IMR-90 (cell line): ENCODE data around the gene PACS1. TPM values are rescaled to one million over a fixed set of nuclear protein-coding genes. Genes with fewer than 3 reads are reported as not detected.

ENCODE experiments used
- ATAC-seq: fragments of 200-7000 bp; cut with Tn5 transposase; 2 replicates; pipeline ENCODE4 v1.9.1; 2020; ENCODE audit warnings: low read depth, mild to moderate bottlenecking, moderate library complexity
- BruUV-seq: library from RNA; stranded (reverse); fragments of 400-500 nt; replicated peaks from 2 replicates; lab custom pipeline; 2021; lab: Mats Ljungman, UMichigan
- CTCF ChIA-PET: fragments of 300-600 bp; formaldehyde crosslinking; extraction: SDS; loops from one replicate; lab custom pipeline; 2021; ENCODE audit warnings: antibody characterized with exemption; lab: Yijun Ruan, JAX
- POLR2A ChIA-PET: fragments of 300-600 bp; sonication (Branson Sonifier 250); formaldehyde crosslinking; loops from one replicate; lab custom pipeline; 2022; ENCODE audit warnings: antibody characterized with exemption; ENCODE audit not compliant: unreplicated experiment; lab: Charles Lee
- DNase-seq: peaks from one replicate; pipeline ENCODE4 v3.0.0; 2013
- H2AFZ ChIP-seq: replicated peaks from 2 replicates; pipeline ENCODE3; 2013; ENCODE audit warnings: low read length, mild to moderate bottlenecking; ENCODE audit not compliant: poor library complexity
- H2AK5ac ChIP-seq: 2 replicates; pipeline ENCODE4 v1.6.1; 2013; ENCODE audit warnings: low read depth, low read length, inconsistent platforms
- H2AK9ac ChIP-seq: replicated peaks from 2 replicates; pipeline ENCODE3; 2013; ENCODE audit warnings: mild to moderate bottlenecking, low read depth, low read length, moderate library complexity; ENCODE audit not compliant: poor library complexity
- H2BK120ac ChIP-seq: 2 replicates; pipeline ENCODE4 v1.6.1; 2013; ENCODE audit warnings: low read depth, low read length, inconsistent platforms
- H2BK15ac ChIP-seq: 3 replicates; pipeline ENCODE4 v1.6.1; 2013; ENCODE audit warnings: low read depth, low read length, inconsistent platforms
- H2BK20ac ChIP-seq: 2 replicates; pipeline ENCODE4 v1.6.1; 2013; ENCODE audit warnings: low read depth, mild to moderate bottlenecking, inconsistent platforms, low read length, moderate library complexity
- H2BK5ac ChIP-seq: 2 replicates; pipeline ENCODE4 v1.6.1; 2013; ENCODE audit warnings: mild to moderate bottlenecking, low read depth, low read length, inconsistent platforms; ENCODE audit not compliant: poor library complexity, severe bottlenecking
- H3K14ac ChIP-seq: replicated peaks from 2 replicates; pipeline ENCODE4 v1.6.1; 2013; ENCODE audit warnings: low read depth, low read length, inconsistent platforms
- H3K18ac ChIP-seq: 2 replicates; pipeline ENCODE4 v1.6.1; 2013; ENCODE audit warnings: low read depth, low read length, control low read depth
- H3K23ac ChIP-seq: 2 replicates; pipeline ENCODE4 v1.6.1; 2013; ENCODE audit warnings: low read depth, low read length, inconsistent platforms
- H3K27ac ChIP-seq: 2 replicates; pipeline ENCODE4 v1.5.1; 2013; ENCODE audit warnings: mild to moderate bottlenecking, control low read depth, low read length; ENCODE audit not compliant: insufficient read depth
- H3K27me3 ChIP-seq: 2 replicates; pipeline ENCODE4 v1.6.1; 2013; ENCODE audit warnings: low read length; ENCODE audit not compliant: control insufficient read depth, insufficient read depth
- H3K36me3 ChIP-seq: 2 replicates; pipeline ENCODE4 v1.6.1; 2013; ENCODE audit warnings: low read length, mixed read lengths; ENCODE audit not compliant: control insufficient read depth, insufficient read depth
- H3K4ac ChIP-seq: 2 replicates; pipeline ENCODE4 v1.6.1; 2013; ENCODE audit warnings: low read depth, low read length, inconsistent platforms
- H3K4me1 ChIP-seq: 2 replicates; pipeline ENCODE4 v1.6.1; 2013; ENCODE audit warnings: low read length, mixed read lengths; ENCODE audit not compliant: control insufficient read depth, insufficient read depth
- H3K4me2 ChIP-seq: 2 replicates; pipeline ENCODE4 v1.6.1; 2013; ENCODE audit warnings: low read depth, mild to moderate bottlenecking, control low read depth, low read length, moderate library complexity
- H3K4me3 ChIP-seq: 2 replicates; pipeline ENCODE4 v1.5.1; 2013; ENCODE audit warnings: low read depth, mild to moderate bottlenecking, control low read depth, low read length, moderate library complexity; ENCODE audit not compliant: insufficient read depth
- H3K56ac ChIP-seq: 2 replicates; pipeline ENCODE4 v1.6.1; 2013; ENCODE audit warnings: low read length, inconsistent platforms; ENCODE audit not compliant: insufficient read depth; ENCODE audit errors: extremely low read depth
- H3K79me1 ChIP-seq, 2 experiments: 2 replicates each; pipeline ENCODE4 v1.6.1; 2013; ENCODE audit warnings: low read length in 2 of 2, inconsistent platforms in 1 of 2, low read depth in 1 of 2
- H3K9ac ChIP-seq: 2 replicates; pipeline ENCODE4 v1.6.1; 2013; ENCODE audit warnings: low read depth, low read length, control low read depth
- H3K9me1 ChIP-seq: 2 replicates; pipeline ENCODE4 v1.6.1; 2013; ENCODE audit warnings: low read length, inconsistent platforms; ENCODE audit not compliant: insufficient read depth
- H3K9me3 ChIP-seq: 2 replicates; pipeline ENCODE4 v1.6.1; 2013; ENCODE audit warnings: low read length; ENCODE audit not compliant: control insufficient read depth, insufficient read depth
- H4K20me1 ChIP-seq: 2 replicates; pipeline ENCODE4 v1.6.1; 2013; ENCODE audit warnings: low read length, inconsistent platforms; ENCODE audit not compliant: insufficient read depth
- H4K5ac ChIP-seq: 2 replicates; pipeline ENCODE4 v1.6.1; 2013; ENCODE audit warnings: mild to moderate bottlenecking, low read depth, low read length, control low read depth
- H4K8ac ChIP-seq, 2 experiments: 2 replicates each; pipeline ENCODE4 v1.6.1; 2013; ENCODE audit warnings: low read depth in 2 of 2, low read length in 2 of 2, control low read depth in 1 of 2, inconsistent platforms in 1 of 2
- H4K91ac ChIP-seq: 2 replicates; pipeline ENCODE4 v1.6.1; 2013; ENCODE audit warnings: low read depth, low read length, inconsistent platforms; ENCODE audit not compliant: insufficient read depth
- CEBPB ChIP-seq: IDR thresholded peaks from 2 replicates; pipeline ENCODE4 v1.6.1; 2012; ENCODE audit warnings: low read depth, low read length, improper control_type of control experiment
- FOS ChIP-seq: fragments of 150-350 bp; IDR thresholded peaks from 2 replicates; pipeline ENCODE4 v1.6.1; 2016; ENCODE audit warnings: low read depth, low read length
- MXI1 ChIP-seq: IDR thresholded peaks from 2 replicates; pipeline ENCODE4 v1.6.1; 2012; ENCODE audit warnings: low read depth, mild to moderate bottlenecking, low read length, moderate library complexity, borderline replicate concordance
- POLR2A ChIP-seq: IDR thresholded peaks from 2 replicates; pipeline ENCODE4 v1.6.1; 2012; ENCODE audit warnings: mild to moderate bottlenecking, low read depth, low read length
- RAD21 ChIP-seq: IDR thresholded peaks from 2 replicates; pipeline ENCODE4 v1.6.1; 2012; ENCODE audit warnings: low read length, improper control_type of control experiment
- RCOR1 ChIP-seq: IDR thresholded peaks from 2 replicates; pipeline ENCODE4 v1.6.1; 2012; ENCODE audit warnings: mild to moderate bottlenecking, low read length, improper control_type of control experiment; ENCODE audit not compliant: insufficient replicate concordance
- RFX5 ChIP-seq: IDR thresholded peaks from 2 replicates; pipeline ENCODE4 v1.8.0; 2012; ENCODE audit warnings: low read depth, mild to moderate bottlenecking, low read length, moderate library complexity
- WGBS, 2 experiments: methylation state at CpG; one replicate each; pipeline versions ENCODE4 v1.1.5 to v1.1.7; 2013; ENCODE audit warnings: missing lambda C conversion rate in 2 of 2; ENCODE audit not compliant: insufficient read length in 1 of 2; ENCODE audit errors: extremely low coverage in 2 of 2; 5-methylcytosine and 5-hydroxymethylcytosine counted together
- dilution Hi-C: fragments of 300-500 bp; cut with HindIII; formaldehyde crosslinking; loops from one replicate; pipeline ENCODE4 v1.14.3; 2018; ENCODE audit warnings: low sequenced_read_pairs; ENCODE audit not compliant: unreplicated experiment
- in situ Hi-C: fragments of 300-500 bp; cut with MboI; formaldehyde crosslinking; loops from 3 replicates; pipeline ENCODE4 v1.14.3; 2019; ENCODE audit warnings: low sequenced_read_pairs, inconsistent platforms, mixed read lengths
- intact Hi-C: fragments of 100-400 bp; cut with micrococcal nuclease; formaldehyde crosslinking; loops from 2 replicates; pipeline ENCODE4 v1.10.0; 2022
- polyA plus RNA-seq, 3 experiments: library from polyadenylated mRNA; depleted of rRNA; stranded (reverse); fragments of >200 nt; gene quantifications; 2 replicates each; pipeline ENCODE4 v1.2.3, GENCODE V29; 2012; ENCODE audit warnings: low replicate concordance in 1 of 3
- total RNA-seq: library from RNA; depleted of rRNA; stranded (reverse); fragments of >200 nt; gene quantifications from 2 replicates; pipeline ENCODE4 v1.2.3, GENCODE V29; 2012

PACS1 gene
- total and polyA plus RNA-seq, 2 of the 4 experiments (the other 2 are of a cell fraction): 7.3 to 32.0 TPM

DNA sequence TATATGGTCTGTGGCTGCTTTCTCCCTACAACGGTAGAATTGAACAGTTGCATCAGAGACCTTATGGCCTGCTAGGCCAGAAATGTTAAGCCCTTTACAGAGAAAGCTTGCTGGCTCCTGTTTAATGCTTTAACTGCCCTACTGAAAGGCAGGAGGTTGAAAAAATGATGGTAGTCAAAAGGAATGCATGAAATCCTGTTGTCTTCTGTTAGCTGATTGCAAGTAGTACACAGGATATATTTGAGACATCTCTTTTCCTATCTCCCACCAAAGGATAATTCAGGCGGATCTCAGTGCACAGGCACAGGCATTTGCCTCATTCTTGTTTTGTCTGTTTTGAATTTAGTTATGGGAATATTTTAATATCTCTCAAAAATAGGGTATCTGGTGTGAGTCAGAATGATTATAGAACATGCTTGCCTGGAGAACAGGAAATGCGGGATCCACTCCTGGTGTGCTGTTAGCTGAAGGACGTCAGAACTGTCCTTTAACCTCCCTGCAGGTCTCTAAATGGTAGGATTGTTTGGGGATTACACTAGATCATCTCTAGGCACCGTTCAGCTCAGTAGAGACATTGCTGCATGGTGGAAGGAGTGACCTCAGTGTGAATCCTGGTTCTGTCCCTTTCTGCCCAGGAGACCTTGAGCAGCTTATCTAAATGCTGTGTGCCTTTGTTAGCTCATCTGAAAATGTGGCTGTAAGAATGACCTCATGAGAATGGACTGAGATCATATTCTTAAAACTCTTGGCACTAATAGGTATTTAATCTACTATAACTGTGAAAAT lies 49.5 kb downstream of the PACS1 start:
- H3K4ac ChIP-seq: peak overlapping the region; percentile 97
- no TSS peak for BruUV-seq
- no peaks in the 10 kb centered on the region for H3K9me3 ChIP-seq
- H3K4me2 ChIP-seq: peak overlapping the region; percentile 36
- H4K8ac ChIP-seq: peak overlapping the region; percentile 23 to 68
- 0% methylated on average over 1 of the region's 5 CpGs; no CpG with 5 or more reads in 1 of the 2 experiments for WGBS, 2 experiments
- H2BK120ac ChIP-seq: peak overlapping the region; percentile 90
- peak overlapping the region; percentile 15; the same call in 1 of the 2 replicates for H3K9ac ChIP-seq
- peak overlapping the region; percentile 37 for H3K56ac ChIP-seq
- CTCF ChIA-PET: interaction anchor here (0.5 to 1.0 kb wide), 2 partner anchors 34 to 51 kb away, joined by 3 read pairs; no protein-coding TSS in a partner anchor
- H2AK9ac ChIP-seq: peak overlapping the region; percentile 68
- H3K4me1 ChIP-seq: peaks cover 16% of the 10 kb centered on the region
- ATAC-seq (peak; percentile 89), DNase-seq (peak; percentile 94)
- dilution Hi-C loops (no loop called here), intact Hi-C loops (loop anchor here (5.0 kb wide), 1 partner anchor 37 kb away; no protein-coding TSS in a partner anchor), in situ Hi-C loops (no loop called here)
- peaks cover 31 to 74% of the 10 kb centered on the region in 2 experiments for H3K79me1 ChIP-seq
- H2BK15ac ChIP-seq: peak overlapping the region; percentile 83; the same call in 2 of the 3 replicates
- H3K4me3 ChIP-seq: no peak overlapping the region
- H2AFZ ChIP-seq: peak overlapping the region; percentile 77
- H3K9me1 ChIP-seq: peaks cover 10% of the 10 kb centered on the region
- peak overlapping the region; percentile 97 for H2BK5ac ChIP-seq
- peak overlapping the region; percentile 74 for H3K27ac ChIP-seq
- POLR2A ChIA-PET: interaction anchor here (0.6 kb wide), 1 partner anchor 225 kb away, joined by 6 read pairs; no protein-coding TSS in a partner anchor
- H2AK5ac ChIP-seq: peak overlapping the region; percentile 87
- peak overlapping the region; percentile 97 for H3K14ac ChIP-seq
- H3K23ac ChIP-seq: peak overlapping the region; percentile 99
- peak overlapping the region; percentile 93 for H2BK20ac ChIP-seq
- H3K18ac ChIP-seq: peak overlapping the region; percentile 14; the same call in 1 of the 2 replicates
- TF ChIP-seq MXI1: no peak
- TF ChIP-seq RFX5: peak; percentile 55; the same call in 1 of the 2 replicates
- TF ChIP-seq POLR2A: peak; percentile 77
- TF ChIP-seq CEBPB: peak; percentile 69; the same call in 1 of the 2 replicates
- 0 out of 2 replicates have a peak, but pooled peaks have one; percentile 13 for TF ChIP-seq RAD21
- TF ChIP-seq FOS: peak; percentile 37
- no peak for TF ChIP-seq RCOR1
- H3K27me3 ChIP-seq: no peaks in the 10 kb centered on the region
- H4K20me1 ChIP-seq: peaks cover 11% of the 10 kb centered on the region
- H4K5ac ChIP-seq: peak overlapping the region; percentile 12
- H4K91ac ChIP-seq: peak overlapping the region; percentile 96
- no peaks in the 10 kb centered on the region for H3K36me3 ChIP-seq
